Measurements from ENCODE around the gene MPP2. TPM values are rescaled to one million over a fixed set of nuclear protein-coding genes. Genes with fewer than 3 reads are reported as not detected.

MPP2 gene
- total RNA-seq, 1 experiment from 2014 or later = 5.6 TPM

DNA sequence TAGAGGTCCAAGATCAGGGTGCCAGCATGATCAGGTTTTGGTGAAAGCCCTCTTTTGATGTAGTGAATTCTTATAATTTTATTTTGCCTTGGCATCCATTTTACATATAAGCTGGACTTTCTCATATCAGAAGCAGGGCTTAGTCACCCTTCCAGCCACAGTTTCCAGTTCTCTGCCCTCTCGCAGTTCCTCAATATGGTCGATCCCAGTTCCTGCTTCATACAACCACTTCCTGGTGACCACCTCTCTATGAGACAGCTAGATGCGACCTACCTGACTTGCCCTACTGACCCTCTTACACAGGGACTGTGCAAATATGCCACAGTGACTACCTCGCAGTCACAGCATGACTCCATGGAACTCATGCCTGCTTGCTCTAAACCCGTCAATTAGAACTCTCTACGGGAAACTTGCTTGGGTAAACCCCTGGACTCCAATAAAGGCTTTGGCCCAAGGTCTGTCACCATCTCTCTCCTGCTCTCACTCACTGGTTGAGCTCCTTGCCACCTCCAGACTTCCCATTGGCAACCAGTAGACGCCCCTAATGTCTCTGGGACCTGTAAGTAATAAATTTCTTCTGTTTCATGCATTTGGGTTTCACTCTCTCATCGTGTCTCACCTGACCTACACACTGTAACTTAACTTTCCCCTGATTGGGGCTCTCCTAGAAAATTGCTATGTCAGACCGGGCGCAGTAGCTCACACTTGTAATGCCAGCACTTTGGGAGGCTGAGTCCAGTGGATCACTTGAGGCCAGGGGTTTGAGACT is 38.9 kb downstream of the MPP2 start:
- TF ChIP-seq, protein P1, sequence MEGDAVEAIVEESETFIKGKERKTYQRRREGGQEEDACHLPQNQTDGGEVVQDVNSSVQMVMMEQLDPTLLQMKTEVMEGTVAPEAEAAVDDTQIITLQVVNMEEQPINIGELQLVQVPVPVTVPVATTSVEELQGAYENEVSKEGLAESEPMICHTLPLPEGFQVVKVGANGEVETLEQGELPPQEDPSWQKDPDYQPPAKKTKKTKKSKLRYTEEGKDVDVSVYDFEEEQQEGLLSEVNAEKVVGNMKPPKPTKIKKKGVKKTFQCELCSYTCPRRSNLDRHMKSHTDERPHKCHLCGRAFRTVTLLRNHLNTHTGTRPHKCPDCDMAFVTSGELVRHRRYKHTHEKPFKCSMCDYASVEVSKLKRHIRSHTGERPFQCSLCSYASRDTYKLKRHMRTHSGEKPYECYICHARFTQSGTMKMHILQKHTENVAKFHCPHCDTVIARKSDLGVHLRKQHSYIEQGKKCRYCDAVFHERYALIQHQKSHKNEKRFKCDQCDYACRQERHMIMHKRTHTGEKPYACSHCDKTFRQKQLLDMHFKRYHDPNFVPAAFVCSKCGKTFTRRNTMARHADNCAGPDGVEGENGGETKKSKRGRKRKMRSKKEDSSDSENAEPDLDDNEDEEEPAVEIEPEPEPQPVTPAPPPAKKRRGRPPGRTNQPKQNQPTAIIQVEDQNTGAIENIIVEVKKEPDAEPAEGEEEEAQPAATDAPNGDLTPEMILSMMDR (IDR thresholded peaks at IDR 0.05; ENCODE audit: insufficient read depth in 1 of 2, low read depth in 1 of 2, low read length in 1 of 2, severe bottlenecking in 1 of 2, unreplicated experiment in 1 of 2) = no peak
- peaks cover 9% of the 10 kb centered on the region for H3K9me3 Mint-ChIP-seq (ENCODE audit: unreplicated experiment)
- intact Hi-C loops (cut with micrococcal nuclease; ENCODE audit: unreplicated experiment) = no loop called here
- POLR2A ChIA-PET = no interaction called here
- Histone ChIP-seq H3K9me3 (no peaks in the 10 kb centered on the region), H3K4me3 (ENCODE audit: low read depth, low read length) (no peak overlapping the region), H3K36me3 (ENCODE audit: control insufficient read depth, insufficient read depth, low read length) (no peaks in the 10 kb centered on the region), H3K27me3 (replicated peaks; ENCODE audit: control insufficient read depth, insufficient read depth, low read length) (no peaks in the 10 kb centered on the region; the same call in 1 of the 2 replicates), H3K4me1 (no peaks in the 10 kb centered on the region)
- peaks cover 10% of the 10 kb centered on the region for H3K27me3 Mint-ChIP-seq (ENCODE audit: insufficient read depth, unreplicated experiment)
- no peaks in the 10 kb centered on the region for H3K36me3 Mint-ChIP-seq (ENCODE audit: insufficient read depth, unreplicated experiment)
- no peak overlapping the region for H3K4me3 Mint-ChIP-seq (ENCODE audit: unreplicated experiment)
- DNase-seq = no peak
- no TSS peak for BruUV-seq (replicated peaks)
- H3K27ac Mint-ChIP-seq (ENCODE audit: unreplicated experiment) = no peak overlapping the region
- CTCF ChIA-PET = interaction anchor here (0.5 kb wide), 1 partner anchor 350 kb away, joined by 3 read pairs; no protein-coding TSS in a partner anchor
- peaks cover 6% of the 10 kb centered on the region for H3K4me1 Mint-ChIP-seq (ENCODE audit: low read depth, unreplicated experiment)

DNA sequence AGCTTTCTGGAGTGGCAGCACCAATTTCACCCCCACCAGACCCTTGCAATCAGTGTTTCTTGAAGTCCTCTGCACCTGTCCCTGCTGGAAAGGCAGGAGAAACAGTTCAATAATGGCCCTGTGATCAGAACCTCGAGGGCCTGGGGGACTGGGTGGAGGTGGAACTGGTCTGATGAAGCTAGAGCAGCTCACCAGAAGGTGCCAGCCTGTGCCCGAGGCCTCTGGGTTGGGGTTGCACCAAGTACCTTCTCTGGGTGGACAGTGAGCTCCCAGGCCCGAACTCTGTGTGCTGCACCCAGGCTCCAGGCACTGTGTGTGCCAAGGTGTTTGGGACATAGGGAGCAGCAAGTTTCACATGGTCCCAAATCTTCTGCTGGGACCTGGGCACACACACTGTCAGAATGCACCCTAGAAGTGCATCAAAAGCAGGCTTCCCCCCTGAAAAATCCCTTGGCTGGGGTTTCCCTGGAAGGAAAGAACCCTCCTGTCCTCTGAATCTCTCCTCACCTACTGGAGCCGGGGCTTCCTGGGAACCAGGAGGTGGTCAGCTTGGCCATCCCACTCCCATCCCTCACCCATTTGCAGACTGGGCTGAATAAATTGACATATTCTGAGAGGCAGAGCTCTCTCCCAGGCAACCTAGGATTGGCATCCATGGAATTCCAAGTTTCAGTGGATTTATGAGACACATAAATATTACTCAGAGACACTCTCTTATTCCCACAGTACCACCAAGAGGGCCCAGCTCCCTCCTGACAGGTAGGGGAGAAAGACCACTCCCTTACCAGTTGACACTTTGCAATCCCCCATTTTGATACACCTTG is 43.0 kb downstream of the MPP2 start:
- H3K27ac Mint-ChIP-seq (ENCODE audit: unreplicated experiment) = no peak overlapping the region
- H3K27me3 Mint-ChIP-seq (ENCODE audit: insufficient read depth, unreplicated experiment) = peaks cover 10% of the 10 kb centered on the region
- Histone ChIP-seq H3K9me3 (no peaks in the 10 kb centered on the region), H3K4me1 (no peaks in the 10 kb centered on the region), H3K27me3 (replicated peaks; ENCODE audit: control insufficient read depth, insufficient read depth, low read length) (no peaks in the 10 kb centered on the region; the same call in 1 of the 2 replicates), H3K4me3 (ENCODE audit: low read depth, low read length) (no peak overlapping the region), H3K36me3 (ENCODE audit: control insufficient read depth, insufficient read depth, low read length) (no peaks in the 10 kb centered on the region)
- BruUV-seq (replicated peaks) = no TSS peak
- H3K36me3 Mint-ChIP-seq (ENCODE audit: insufficient read depth, unreplicated experiment) = no peaks in the 10 kb centered on the region
- POLR2A ChIA-PET = interaction anchor here (0.6 kb wide), 1 partner anchor 639 kb away, joined by 3 read pairs; no protein-coding TSS in a partner anchor
- no peak for DNase-seq
- intact Hi-C loops (cut with micrococcal nuclease; ENCODE audit: unreplicated experiment) = no loop called here
- CTCF ChIA-PET = interaction anchor here (0.9 to 1.4 kb wide), 2 partner anchors 18 to 22 kb away, joined by 3 read pairs; no protein-coding TSS in a partner anchor
- H3K4me3 Mint-ChIP-seq (ENCODE audit: unreplicated experiment) = no peak overlapping the region
- H3K9me3 Mint-ChIP-seq (ENCODE audit: unreplicated experiment) = peaks cover 9% of the 10 kb centered on the region
- TF ChIP-seq, protein P1 (IDR thresholded peaks at IDR 0.05; ENCODE audit: insufficient read depth in 1 of 2, low read depth in 1 of 2, low read length in 1 of 2, severe bottlenecking in 1 of 2, unreplicated experiment in 1 of 2) = no peak
- H3K4me1 Mint-ChIP-seq (ENCODE audit: low read depth, unreplicated experiment) = no peaks in the 10 kb centered on the region

DNA sequence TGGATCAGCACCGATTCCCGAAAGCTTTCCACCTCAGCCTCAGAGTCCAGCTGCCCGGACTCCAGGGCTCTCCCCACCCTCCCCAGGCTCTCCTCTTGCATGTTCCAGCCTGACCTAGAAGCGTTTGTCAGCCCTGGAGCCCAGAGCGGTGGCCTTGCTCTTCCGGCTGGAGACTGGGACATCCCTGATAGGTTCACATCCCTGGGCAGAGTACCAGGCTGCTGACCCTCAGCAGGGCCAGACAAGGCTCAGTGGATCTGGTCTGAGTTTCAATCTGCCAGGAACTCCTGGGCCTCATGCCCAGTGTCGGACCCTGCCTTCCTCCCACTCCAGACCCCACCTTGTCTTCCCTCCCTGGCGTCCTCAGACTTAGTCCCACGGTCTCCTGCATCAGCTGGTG is 45.4 kb downstream of the MPP2 start:
- Histone ChIP-seq H3K4me3 (ENCODE audit: low read depth, low read length) (no peak overlapping the region), H3K9me3 (peaks cover 7% of the 10 kb centered on the region; the same call in 1 of the 2 replicates), H3K4me1 (no peaks in the 10 kb centered on the region), H3K36me3 (ENCODE audit: control insufficient read depth, insufficient read depth, low read length) (no peaks in the 10 kb centered on the region), H3K27me3 (replicated peaks; ENCODE audit: control insufficient read depth, insufficient read depth, low read length) (no peaks in the 10 kb centered on the region; the same call in 1 of the 2 replicates)
- Mint-ChIP-seq H3K4me1 (ENCODE audit: low read depth, unreplicated experiment) (no peaks in the 10 kb centered on the region), H3K36me3 (ENCODE audit: insufficient read depth, unreplicated experiment) (no peaks in the 10 kb centered on the region), H3K4me3 (ENCODE audit: unreplicated experiment) (no peak overlapping the region), H3K27ac (ENCODE audit: unreplicated experiment) (no peak overlapping the region), H3K9me3 (ENCODE audit: unreplicated experiment) (no peaks in the 10 kb centered on the region), H3K27me3 (ENCODE audit: insufficient read depth, unreplicated experiment) (no peaks in the 10 kb centered on the region)
- intact Hi-C loops (cut with micrococcal nuclease; ENCODE audit: unreplicated experiment) = no loop called here
- POLR2A ChIA-PET = no interaction called here
- no TSS peak for BruUV-seq (replicated peaks)
- CTCF ChIA-PET = no interaction called here
- peak in 1 of 2 experiments; percentile 8 for DNase-seq
- TF ChIP-seq, protein P1 (IDR thresholded peaks at IDR 0.05; ENCODE audit: insufficient read depth in 1 of 2, low read depth in 1 of 2, low read length in 1 of 2, severe bottlenecking in 1 of 2, unreplicated experiment in 1 of 2) = no peak

All from Caco-2 (cell line).